Fibroblast of pulmonary artery (primary cell): Measurements from ENCODE around the gene STK38L.

ENCODE experiments used
- DNase-seq: peaks from one replicate; pipeline ENCODE4 v3.0.0-alpha.2; 2010; ENCODE audit warnings: low read depth
- H3K4me3 ChIP-seq: replicated peaks from 2 replicates; pipeline ENCODE4 v1.5.1; 2011; ENCODE audit warnings: low read depth, mild to moderate bottlenecking, control low read depth, low read length, moderate library complexity
- CTCF ChIP-seq: IDR thresholded peaks from 2 replicates; pipeline ENCODE4 v1.5.1; 2011; ENCODE audit warnings: mild to moderate bottlenecking, control low read depth, low read length, inconsistent platforms; ENCODE audit errors: missing control alignments

Gene STK38L

DNA sequence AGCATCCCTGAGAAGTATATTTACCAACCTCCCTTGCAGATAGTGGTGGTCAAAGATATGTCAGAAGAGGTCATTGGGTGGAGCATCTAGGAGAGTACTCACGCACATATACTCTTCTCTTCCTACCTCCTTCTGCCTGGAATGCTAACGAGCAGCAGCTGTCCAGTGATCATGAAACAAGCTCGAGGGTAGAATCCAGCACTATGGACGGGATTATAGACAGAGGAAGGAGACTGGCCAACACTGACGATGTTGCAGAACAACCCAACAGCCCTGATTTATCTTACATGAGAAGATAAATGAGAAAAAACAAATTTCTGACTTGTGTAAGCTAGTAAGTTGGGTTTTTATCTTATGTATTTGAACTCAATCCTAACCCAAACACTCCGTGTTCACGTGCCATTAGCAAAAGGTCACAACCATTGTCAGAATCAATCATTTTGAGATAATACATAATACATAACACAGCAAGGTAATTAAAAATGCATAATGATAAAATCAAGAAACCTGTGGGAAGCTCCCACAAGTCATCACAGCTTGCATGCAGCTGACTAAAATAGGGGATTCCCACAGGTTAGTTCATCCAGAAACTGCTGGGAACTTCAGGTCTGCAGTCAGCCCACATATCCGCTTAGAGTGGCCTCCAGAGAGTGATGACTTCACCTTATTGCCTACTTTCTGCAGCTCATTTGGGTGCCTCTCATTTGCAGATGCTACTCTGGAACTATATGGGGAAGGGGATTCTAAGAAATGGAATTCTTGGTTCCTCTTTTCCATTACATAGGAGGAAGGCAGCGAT lies 36.3 kb upstream of the STK38L start:
- no peak for TF ChIP-seq CTCF
- H3K4me3 ChIP-seq: no peak overlapping the region
- no peak for DNase-seq

- no peak for TF ChIP-seq CTCF
- no peak overlapping the region for H3K4me3 ChIP-seq
Observed at GRCh38 chr12:27208414-27208750, 35.7 kb upstream of the STK38L start.

GRCh38 chr12:27209257-27209910 lies 34.7 kb upstream of the STK38L start:
- no peak overlapping the region for H3K4me3 ChIP-seq
- no peak for DNase-seq
- no peak for TF ChIP-seq CTCF

More at GRCh38 chr12:27208414-27208750, 35.7 kb upstream of the STK38L start:
- no peak for DNase-seq

DNA sequence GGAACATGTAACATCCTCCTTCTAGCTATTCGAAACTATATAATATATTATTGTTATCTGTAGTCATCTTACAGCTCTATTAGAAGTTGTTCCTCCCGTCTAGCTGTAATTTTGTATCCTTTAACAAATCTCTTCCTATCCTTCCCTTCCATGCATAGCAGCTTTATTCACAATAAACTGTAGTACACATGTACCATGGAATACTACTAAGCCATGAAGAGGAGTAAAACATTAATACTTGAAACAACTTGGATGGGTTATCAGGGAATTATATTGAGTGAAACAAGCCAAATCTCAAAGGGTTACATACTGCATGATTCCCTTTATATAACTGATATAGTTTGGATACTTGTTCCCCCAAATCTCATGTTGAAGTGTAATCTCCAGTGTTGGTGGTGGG lies 33.9 kb upstream of the STK38L start:
- TF ChIP-seq CTCF: no peak
- no peak for DNase-seq
- H3K4me3 ChIP-seq: no peak overlapping the region

DNA sequence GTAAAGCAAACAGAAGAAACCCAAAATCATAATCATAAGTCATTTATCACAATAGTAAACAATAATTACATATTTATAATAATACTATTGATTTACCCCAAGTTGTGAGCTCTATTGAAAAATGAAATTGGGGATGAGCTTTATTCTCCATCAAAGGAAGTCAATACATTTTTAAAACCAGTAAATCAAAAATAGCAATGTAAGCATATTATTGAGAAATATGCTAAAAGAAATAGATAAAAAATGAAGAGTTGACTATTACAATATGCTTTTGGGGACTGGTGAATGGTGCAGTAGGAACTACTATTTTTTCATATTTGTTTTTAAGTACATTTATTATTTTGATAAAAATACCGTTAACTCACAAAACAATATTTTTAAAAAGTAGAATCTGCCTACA lies 31.2 kb upstream of the STK38L start:
- TF ChIP-seq CTCF: no peak
- H3K4me3 ChIP-seq: no peak overlapping the region
- no peak for DNase-seq

DNA sequence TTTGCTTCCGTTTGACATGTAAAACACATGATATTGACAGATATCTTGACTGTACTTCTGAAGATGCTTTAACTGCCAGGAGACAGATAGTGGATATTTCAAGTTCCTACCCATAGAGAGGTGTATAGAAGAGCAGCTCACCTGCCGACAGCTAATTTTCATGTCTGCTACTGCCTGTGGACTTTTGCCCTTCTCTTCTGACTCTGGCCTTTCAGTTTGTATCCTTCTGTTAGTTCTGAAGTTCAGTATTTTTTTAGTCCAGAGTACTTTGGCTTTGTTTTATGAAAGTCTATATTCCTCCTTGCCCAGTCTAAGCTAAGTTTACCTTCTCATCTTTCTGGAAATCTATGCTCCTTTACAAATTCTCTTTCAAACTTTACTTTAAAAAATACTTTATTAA lies 30.8 kb upstream of the STK38L start:
- no peak for TF ChIP-seq CTCF
- H3K4me3 ChIP-seq: no peak overlapping the region
- no peak for DNase-seq
